GM12872 (cell line): ENCODE results near the gene SRRM2.

ENCODE experiments used
- TF ChIP-seq, protein P1 (sequence below): IDR thresholded peaks from 3 replicates; pipeline ENCODE4 v1.5.1; 2011; ENCODE audit warnings: low read depth, mild to moderate bottlenecking, low read length, moderate library complexity; ENCODE audit not compliant: insufficient read depth

Gene SRRM2

GRCh38 chr16:2752035-2752849 lies at the start of gene SRRM2:
Gene SRRM2, plus strand, starts transcription at chr16:2752638. Its CDS starts 3,727 bp downstream, at chr16:2756365.
- TF ChIP-seq, protein P1, sequence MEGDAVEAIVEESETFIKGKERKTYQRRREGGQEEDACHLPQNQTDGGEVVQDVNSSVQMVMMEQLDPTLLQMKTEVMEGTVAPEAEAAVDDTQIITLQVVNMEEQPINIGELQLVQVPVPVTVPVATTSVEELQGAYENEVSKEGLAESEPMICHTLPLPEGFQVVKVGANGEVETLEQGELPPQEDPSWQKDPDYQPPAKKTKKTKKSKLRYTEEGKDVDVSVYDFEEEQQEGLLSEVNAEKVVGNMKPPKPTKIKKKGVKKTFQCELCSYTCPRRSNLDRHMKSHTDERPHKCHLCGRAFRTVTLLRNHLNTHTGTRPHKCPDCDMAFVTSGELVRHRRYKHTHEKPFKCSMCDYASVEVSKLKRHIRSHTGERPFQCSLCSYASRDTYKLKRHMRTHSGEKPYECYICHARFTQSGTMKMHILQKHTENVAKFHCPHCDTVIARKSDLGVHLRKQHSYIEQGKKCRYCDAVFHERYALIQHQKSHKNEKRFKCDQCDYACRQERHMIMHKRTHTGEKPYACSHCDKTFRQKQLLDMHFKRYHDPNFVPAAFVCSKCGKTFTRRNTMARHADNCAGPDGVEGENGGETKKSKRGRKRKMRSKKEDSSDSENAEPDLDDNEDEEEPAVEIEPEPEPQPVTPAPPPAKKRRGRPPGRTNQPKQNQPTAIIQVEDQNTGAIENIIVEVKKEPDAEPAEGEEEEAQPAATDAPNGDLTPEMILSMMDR, result no peak

GRCh38 chr16:2702871-2703745 lies 49.3 kb upstream of the SRRM2 start:
- TF ChIP-seq, protein P1, result no peak

DNA sequence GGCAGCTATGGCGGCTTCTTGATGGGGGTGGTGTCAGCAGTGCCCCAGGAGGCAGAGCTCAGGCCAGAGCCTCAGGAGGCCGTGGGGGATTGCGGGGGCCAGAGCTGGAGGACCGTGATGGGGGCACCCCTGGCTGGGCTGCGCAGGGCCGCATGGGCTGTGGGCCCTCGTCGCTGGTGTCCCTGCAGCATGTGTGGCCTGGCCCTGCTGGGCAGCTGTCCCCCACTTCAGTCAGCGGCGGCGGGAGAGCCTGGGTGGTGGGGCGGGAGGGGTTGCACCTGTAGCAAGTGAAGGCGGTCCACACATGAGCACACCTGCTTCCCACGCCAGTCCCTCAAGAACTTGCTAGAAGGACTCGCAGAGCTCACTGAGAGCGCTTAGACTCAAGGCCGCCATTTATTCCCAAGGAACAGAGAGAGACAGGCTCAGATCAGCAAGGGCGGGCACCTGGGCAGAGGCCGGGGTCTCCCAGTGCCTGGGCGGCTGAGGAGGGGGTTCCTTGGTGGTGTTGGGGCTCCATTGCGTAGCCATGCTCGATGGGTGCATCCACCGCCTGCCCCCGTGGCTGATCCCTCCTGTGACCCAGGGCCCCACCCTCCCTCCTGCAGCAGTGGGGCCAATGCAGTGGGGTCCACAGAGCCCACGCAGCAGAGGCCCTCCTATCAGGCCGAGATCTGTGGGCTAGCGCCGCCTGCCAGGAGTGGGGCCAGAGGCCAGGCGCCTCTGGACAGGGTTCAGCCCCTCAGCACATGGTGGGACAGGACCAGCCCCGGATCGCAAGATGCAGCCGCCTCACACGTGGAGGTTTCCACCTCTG lies 48.1 kb upstream of the SRRM2 start:
- TF ChIP-seq, protein P1, result no peak

DNA sequence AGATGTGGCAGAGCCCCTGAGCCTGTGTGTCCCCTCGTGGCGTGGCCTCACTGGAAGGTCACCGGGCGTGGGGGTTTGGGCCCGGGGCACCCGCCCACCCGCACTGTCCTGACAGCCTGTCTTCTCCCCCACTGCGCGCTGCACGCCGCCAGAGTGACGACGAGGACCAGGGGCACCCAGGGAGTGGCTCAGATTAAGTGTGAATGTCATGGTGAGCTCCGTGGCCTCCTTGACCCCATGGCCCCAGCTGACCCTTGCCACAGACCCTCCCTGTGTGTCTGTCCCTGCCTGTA lies 47.5 kb upstream of the SRRM2 start:
- TF ChIP-seq, protein P1, result no peak

DNA sequence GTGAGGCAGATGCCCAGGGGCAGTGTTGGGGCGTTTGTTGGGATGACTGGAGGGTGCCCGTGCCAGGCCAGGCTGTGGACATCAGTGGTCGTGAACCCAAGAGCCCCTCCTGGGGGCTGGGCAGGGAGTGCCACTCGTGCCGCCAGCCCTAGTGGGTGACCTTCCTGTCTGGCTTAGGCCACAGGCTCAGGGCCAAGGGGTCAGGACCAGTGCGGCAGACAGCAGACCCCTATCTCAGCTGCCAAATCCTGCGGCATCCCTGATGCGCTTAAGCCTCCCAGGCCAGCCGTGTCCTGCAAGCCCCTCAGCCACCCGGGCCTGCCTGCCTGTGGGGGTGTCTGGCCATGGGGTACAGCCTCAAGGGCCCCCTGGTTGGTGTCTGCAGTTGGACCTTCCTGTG lies 47.1 kb upstream of the SRRM2 start:
- TF ChIP-seq, protein P1, result no peak

GRCh38 chr16:2706085-2706484 lies 46.4 kb upstream of the SRRM2 start:
- TF ChIP-seq, protein P1, result no peak
